SU-DHL-6 (cell line): Measurements from ENCODE around the gene PADI2.

ENCODE experiments used
- H2AFZ ChIP-seq: fragments of 200-600 bp; sonication (generic); 2 replicates; pipeline ENCODE4 v1.6.1; 2014; ENCODE audit warnings: low read depth, mild to moderate bottlenecking, moderate library complexity, mixed read lengths, antibody characterized with exemption, low read length; ENCODE audit not compliant: severe bottlenecking
- H3F3A ChIP-seq: fragments of 200-600 bp; shearing (Covaris generic); 2 replicates; pipeline ENCODE4 v1.6.0; 2016; ENCODE audit warnings: antibody characterized with exemption, mild to moderate bottlenecking; ENCODE audit not compliant: insufficient read depth
- H3K27ac ChIP-seq: fragments of 200-600 bp; sonication (generic); 2 replicates; pipeline ENCODE4 v1.5.1; 2016; ENCODE audit warnings: low read depth, mild to moderate bottlenecking, low read length, moderate library complexity, mixed read lengths
- H3K27me3 ChIP-seq: fragments of 200-600 bp; sonication (generic), shearing (Covaris generic); 2 replicates; pipeline ENCODE4 v1.6.0; 2014; ENCODE audit warnings: mild to moderate bottlenecking, low read length
- H3K36me3 ChIP-seq: fragments of 200-600 bp; sonication (generic); 2 replicates; pipeline ENCODE4 v1.6.1; 2014; ENCODE audit warnings: mild to moderate bottlenecking, low read length, mixed read lengths
- H3K4me2 ChIP-seq: fragments of 300-600, 200-600 bp; shearing (Covaris generic), sonication (generic); 2 replicates; pipeline ENCODE4 v1.6.0; 2014; ENCODE audit warnings: low read length, low read depth, mild to moderate bottlenecking; ENCODE audit not compliant: poor library complexity, severe bottlenecking
- H3K4me3 ChIP-seq: fragments of 200-600 bp; sonication (generic); 2 replicates; pipeline ENCODE4 v1.5.1; 2014; ENCODE audit warnings: antibody characterized with exemption, low read length, mild to moderate bottlenecking, mixed read lengths; ENCODE audit not compliant: insufficient read depth, poor library complexity, severe bottlenecking
- H3K79me2 ChIP-seq: fragments of 200-600 bp; sonication (generic); 2 replicates; pipeline ENCODE4 v1.6.1; 2014; ENCODE audit warnings: mild to moderate bottlenecking, low read length, moderate library complexity; ENCODE audit not compliant: insufficient read depth
- H3K9ac ChIP-seq: fragments of 200-600 bp; sonication (generic); 2 replicates; pipeline ENCODE4 v1.7.0; 2014; ENCODE audit warnings: mild to moderate bottlenecking, low read length
- H3K9me2 ChIP-seq: fragments of 200-600 bp; sonication (generic); replicated peaks from 2 replicates; pipeline ENCODE4 v1.6.1; 2014; ENCODE audit warnings: low read length; ENCODE audit not compliant: insufficient read depth
- H3K9me3 ChIP-seq: fragments of 200-600 bp; sonication (generic); 2 replicates; pipeline ENCODE4 v1.6.1; 2014; ENCODE audit warnings: low read length, mixed read lengths; ENCODE audit not compliant: insufficient read depth
- H4K20me1 ChIP-seq: fragments of 200-600 bp; sonication (generic); 2 replicates; pipeline ENCODE4 v1.6.1; 2014; ENCODE audit warnings: low read depth, mild to moderate bottlenecking, antibody characterized with exemption, low read length, moderate library complexity, mixed read lengths
- CTCF ChIP-seq: fragments of 200-600 bp; sonication (generic); IDR thresholded peaks from one replicate; pipeline ENCODE4 v1.5.1; 2017; ENCODE audit warnings: antibody characterized with exemption, mild to moderate bottlenecking, low read length, moderate library complexity; ENCODE audit not compliant: insufficient read depth, poor library complexity, severe bottlenecking
- EZH2phosphoT487 ChIP-seq: fragments of 200-600 bp; sonication (generic), shearing (Covaris generic); conservative IDR thresholded peaks from 2 replicates; pipeline ENCODE4 v1.6.1; 2018; ENCODE audit warnings: mild to moderate bottlenecking, antibody characterized with exemption, low read length, moderate library complexity, mixed read lengths

The PADI2 gene

GRCh38 chr1:17161137-17161740 is 42.0 kb upstream of the PADI2 start:
- H3K9me2 ChIP-seq: no peaks in the 10 kb centered on the region
- no peak overlapping the region for H2AFZ ChIP-seq
- H3K79me2 ChIP-seq: no peaks in the 10 kb centered on the region
- no peaks in the 10 kb centered on the region for H3K36me3 ChIP-seq
- no peak overlapping the region for H3K4me2 ChIP-seq
- no peak for TF ChIP-seq EZH2phosphoT487
- no peak for TF ChIP-seq CTCF
- H4K20me1 ChIP-seq: no peaks in the 10 kb centered on the region
- no peaks in the 10 kb centered on the region for H3K27me3 ChIP-seq
- H3K4me3 ChIP-seq: no peak overlapping the region
- H3K27ac ChIP-seq: no peak overlapping the region
- no peaks in the 10 kb centered on the region for H3K9me3 ChIP-seq
- H3K9ac ChIP-seq: no peak overlapping the region
- no peaks in the 10 kb centered on the region for H3F3A ChIP-seq

GRCh38 chr1:17158961-17159360 is 39.7 kb upstream of the PADI2 start:
- Histone ChIP-seq H4K20me1 (no peaks in the 10 kb centered on the region), H3K9ac (no peak overlapping the region), H2AFZ (no peak overlapping the region), H3K27ac (no peak overlapping the region), H3K9me3 (no peaks in the 10 kb centered on the region), H3K4me2 (no peak overlapping the region), H3K27me3 (no peaks in the 10 kb centered on the region), H3K36me3 (no peaks in the 10 kb centered on the region), H3K79me2 (no peaks in the 10 kb centered on the region), H3K9me2 (no peaks in the 10 kb centered on the region), H3F3A (no peaks in the 10 kb centered on the region), H3K4me3 (no peak overlapping the region)
- TF ChIP-seq EZH2phosphoT487: no peak
- TF ChIP-seq CTCF: no peak

- H3K4me3 ChIP-seq: no peak overlapping the region
- H3K27me3 ChIP-seq: no peaks in the 10 kb centered on the region
- TF ChIP-seq CTCF (no peak), EZH2phosphoT487 (no peak)
- H3K36me3 ChIP-seq: no peaks in the 10 kb centered on the region
- no peaks in the 10 kb centered on the region for H3K9me3 ChIP-seq
- H2AFZ ChIP-seq: no peak overlapping the region
- no peaks in the 10 kb centered on the region for H4K20me1 ChIP-seq
- no peaks in the 10 kb centered on the region for H3K9me2 ChIP-seq
- no peak overlapping the region for H3K27ac ChIP-seq
- no peaks in the 10 kb centered on the region for H3F3A ChIP-seq
- H3K4me2 ChIP-seq: no peak overlapping the region
- no peak overlapping the region for H3K9ac ChIP-seq
- H3K79me2 ChIP-seq: no peaks in the 10 kb centered on the region
These were observed 36.9 kb upstream of the PADI2 start for GRCh38 chr1:17156108-17156507.
